HG03439 (cell line): ENCODE results near the gene ABHD4.
"Not testable (repeated sequence)": the region's sequence is repeated elsewhere in the genome, so short reads cannot be mapped to it uniquely, and the experiment has no call there.

ENCODE experiments used
- ATAC-seq: cut with Tn5 transposase; IDR thresholded peaks from one replicate; pipeline ENCODE4 v1.9.1; 2021; ENCODE audit warnings: mild to moderate bottlenecking, moderate library complexity; ENCODE audit not compliant: unreplicated experiment

ABHD4 gene

DNA sequence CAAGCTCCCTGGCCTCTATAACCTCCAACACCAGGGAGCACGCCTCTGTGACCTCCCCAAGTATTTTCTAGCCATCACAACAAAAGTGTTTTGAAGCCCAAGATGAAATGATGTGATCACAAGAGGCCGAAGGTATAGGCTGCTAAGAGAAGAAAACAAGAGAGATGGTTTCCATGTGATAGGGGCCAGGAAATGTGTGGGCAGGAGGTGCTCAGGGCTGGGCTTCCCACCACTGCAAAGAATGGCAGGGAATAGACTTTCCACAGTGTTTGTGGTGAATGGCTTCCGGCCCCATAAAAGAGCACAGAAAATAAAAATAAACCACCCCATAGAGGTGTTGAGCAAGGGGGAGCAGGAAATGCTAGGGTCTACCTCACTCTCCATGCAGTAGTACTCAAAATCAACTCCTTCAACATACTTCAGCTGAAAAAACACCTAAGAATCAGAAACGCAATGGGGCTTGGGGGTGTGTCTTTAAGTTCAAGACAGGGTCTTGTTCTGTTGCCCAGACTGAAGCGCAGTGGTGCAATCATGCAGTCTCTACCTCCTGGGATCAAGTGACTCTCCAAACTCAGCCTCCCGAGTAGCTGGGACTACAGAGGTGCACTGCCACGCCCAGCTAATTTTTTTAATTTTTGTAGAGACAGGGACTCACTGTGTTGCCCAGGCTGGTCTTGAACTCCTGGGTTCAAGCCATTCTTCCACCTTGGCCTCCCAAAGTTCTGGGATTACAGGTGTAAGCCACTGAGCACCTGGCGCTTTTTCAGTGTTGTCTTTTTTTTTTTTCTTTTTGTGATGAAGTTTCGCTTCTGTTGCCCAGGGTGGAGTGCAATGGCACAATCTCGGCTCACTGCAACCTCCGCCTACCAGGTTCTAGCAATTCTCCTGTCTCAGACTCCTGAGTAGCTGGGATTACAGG, 36.2 kb upstream of the ABHD4 start:
- no peak for ATAC-seq

DNA sequence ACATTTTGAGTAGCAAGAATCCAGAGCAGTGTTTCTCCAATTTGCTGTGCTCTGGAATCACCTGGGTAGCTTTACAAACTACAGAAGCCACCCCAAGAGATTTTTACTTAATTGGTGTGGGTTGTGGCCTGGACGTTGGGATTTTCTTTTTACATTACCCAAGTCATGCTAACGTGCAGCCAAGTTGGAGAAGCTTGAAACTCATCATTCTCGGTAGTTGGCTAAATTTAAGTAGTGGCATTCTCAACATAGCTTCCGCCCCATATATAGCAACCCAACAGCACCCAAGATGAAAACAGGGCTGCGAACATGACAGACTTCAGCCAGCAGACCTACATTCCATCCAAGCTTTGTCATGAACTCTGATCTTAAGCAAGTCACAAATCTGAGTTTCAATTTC, 34.1 kb upstream of the ABHD4 start:
- no peak for ATAC-seq

DNA sequence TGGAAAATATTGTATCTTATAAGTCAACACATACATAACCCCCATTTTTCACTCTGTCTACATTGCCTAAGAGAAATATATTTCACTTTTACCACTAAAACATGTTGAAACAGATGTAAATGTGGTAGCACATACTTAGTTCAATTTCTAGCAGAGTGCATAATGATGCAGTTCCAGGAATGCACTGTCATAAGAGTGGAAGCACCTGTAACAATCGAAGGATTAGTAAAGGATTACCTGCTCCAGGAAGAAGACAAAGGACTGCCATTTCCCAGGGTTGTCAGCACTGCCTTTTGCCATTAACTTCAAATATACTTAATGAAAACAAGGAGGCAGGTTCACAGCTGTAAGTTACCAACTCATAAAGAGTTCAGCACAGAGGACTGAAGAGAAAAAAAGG, 33.6 kb upstream of the ABHD4 start:
- ATAC-seq, result no peak

DNA sequence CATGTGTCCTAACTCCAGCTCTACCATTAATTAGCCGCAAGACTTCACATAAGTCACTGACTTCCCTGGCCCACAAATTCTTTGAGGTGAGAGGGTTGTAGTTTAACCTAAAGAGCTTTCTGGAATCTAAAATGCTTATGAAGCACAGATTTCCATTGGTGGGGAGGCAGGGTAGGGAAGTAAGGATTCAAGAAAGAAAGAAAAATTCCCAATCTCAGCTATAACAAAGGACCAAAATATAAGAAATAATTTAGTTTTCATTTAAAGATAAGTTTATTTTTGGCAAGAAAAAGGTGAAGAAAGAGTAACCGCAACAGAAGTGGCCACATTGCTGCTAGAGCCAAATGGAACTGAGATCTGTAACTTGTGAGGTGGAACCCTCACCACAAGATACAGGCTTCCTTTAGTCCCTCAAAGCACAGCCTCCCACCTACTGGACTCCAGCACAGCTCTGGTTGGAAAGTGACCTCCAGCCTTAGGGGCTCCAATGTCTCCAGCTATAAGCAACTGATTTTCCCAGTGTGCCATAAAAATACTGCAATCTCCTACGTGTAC, 32.6 kb upstream of the ABHD4 start:
- peak; percentile 24 for ATAC-seq

- not testable (repeated sequence) for ATAC-seq
These were observed 31.8 kb upstream of the ABHD4 start for GRCh38 chr14:22566266-22566665.

DNA sequence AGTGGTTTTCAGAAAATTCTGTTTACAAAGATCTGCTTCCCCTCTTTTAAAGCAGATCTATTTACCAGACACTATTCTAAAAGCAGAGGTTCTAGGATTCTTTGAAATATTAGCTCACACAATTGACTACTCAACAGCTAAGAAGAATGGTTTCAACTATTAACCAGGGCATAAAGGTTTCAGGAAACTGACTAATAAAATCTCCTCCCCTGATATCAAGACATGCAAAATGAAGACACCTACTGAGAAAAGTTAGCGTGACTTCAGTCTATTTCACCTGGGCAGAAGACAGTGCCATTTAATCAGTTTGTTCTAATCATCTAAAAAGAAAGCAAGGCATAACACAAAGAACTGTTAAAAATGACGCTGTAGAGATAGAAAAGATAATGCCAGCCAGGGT, 31.3 kb upstream of the ABHD4 start:
- ATAC-seq, result no peak

GRCh38 chr14:22567437-22567836, 30.7 kb upstream of the ABHD4 start:
- ATAC-seq, result no peak

- ATAC-seq, result no peak
These were observed 28.9 kb upstream of the ABHD4 start for GRCh38 chr14:22569106-22569736.

DNA sequence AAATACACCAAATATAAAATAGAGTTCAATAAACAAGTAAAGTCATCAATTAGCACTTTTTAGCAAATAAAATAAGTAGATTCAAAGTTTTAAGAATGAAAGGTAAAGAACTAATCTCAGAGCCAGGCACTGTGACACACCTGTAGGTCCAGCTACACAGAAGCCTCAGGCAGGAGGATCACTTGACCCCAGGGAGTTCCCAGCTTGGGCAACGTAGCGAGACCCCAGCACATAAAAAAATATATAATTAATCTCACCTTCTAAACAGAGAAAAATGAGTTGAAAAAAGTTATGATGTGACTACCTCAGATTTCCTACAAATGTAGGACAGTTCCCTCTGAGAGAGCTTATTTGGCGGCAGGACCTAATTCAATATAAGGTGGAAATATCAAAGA, 28.4 kb upstream of the ABHD4 start:
- ATAC-seq, result no peak

GRCh38 chr14:22570132-22570949, 27.8 kb upstream of the ABHD4 start:
- ATAC-seq, result peak; percentile 72

DNA sequence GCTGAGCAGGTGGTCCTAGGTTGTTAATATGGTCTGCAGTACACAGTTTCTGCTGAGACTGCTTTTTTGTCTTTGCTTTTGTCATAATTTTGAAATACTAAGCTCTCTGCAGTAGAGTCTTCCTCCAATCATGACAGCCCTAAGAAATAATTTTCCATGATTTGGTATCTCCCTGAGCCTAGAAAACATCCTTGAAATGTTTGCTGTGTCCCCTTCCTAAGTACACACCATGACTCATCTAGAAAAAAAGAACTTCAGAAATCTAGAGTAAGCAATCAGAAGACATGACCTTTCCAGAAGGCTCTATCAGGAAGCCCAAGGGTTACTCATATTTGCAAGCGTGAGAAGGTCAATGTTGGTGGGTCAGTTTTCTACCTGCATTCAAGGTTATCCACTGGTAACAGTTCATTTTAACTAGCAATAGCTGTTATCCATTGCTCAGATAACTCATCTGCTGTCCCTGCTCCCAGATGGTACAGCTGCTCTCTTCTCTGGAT, 25.5 kb upstream of the ABHD4 start:
- ATAC-seq, result no peak

DNA sequence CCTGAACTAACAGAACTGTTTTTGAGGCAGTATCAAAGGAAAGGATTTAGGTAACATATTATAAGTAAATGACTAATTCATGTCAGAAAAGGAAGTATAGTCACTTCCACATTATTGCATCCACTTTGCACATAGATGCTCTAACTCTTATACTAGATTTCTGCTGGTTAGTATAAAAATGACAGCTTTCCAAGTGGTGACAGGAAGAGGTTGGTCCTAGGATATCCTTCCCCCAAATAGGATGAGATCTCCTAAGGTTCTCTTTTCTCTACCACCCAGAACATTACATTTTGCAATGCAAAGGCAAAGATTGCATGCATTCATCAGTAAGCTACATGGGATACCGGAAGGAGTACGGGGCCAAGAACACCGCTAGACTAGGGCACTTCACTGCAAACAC, 24.3 kb upstream of the ABHD4 start:
- no peak for ATAC-seq

DNA sequence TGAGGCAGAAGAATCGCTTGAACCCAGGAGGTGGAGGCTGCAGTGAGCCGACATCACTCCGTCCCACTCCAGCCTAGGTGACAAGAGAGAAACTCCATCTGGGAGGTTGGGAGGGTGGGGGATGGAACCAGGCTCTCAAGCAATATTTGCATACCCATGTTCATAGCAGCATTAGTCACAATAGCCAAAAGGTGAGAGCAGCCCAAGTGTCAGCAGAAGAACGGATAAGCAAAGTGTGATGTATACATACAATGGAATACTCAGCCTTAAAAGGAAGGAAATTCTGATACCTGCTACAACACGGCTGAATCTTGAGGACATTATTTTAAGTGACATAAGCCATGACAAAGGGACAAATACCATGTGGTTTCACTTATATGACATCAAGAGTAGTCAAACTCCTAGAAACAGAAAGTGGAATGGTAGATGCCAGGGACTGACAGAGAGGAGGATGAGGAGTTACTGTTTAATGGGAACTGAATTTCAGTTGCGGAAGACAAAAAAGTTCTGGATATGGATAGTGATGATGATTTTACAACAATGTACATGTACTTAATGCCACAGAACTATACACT, 20.7 kb upstream of the ABHD4 start:
- no peak for ATAC-seq

- no peak for ATAC-seq
These were observed 18.9 kb upstream of the ABHD4 start for GRCh38 chr14:22579236-22579635.

GRCh38 chr14:22579881-22580280, 18.2 kb upstream of the ABHD4 start:
- no peak for ATAC-seq

DNA sequence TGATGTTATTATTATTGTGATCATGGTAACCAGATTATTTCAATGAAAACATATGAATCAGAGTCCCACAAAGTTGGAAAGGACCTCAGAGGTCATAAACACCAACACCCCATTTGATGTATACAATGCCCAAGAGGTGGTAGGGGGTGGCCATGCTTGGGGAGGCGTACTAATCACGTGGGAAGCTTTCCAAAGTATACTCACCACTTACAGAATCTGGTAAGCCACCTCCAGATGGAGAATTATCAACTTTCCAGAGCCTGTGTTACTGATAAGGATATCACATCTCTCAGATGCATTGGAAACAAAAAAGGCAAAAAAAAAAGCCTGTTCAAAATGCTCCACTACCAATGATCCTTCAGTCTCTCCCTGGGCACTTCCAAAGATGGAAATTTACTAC, 17.5 kb upstream of the ABHD4 start:
- ATAC-seq, result no peak

DNA sequence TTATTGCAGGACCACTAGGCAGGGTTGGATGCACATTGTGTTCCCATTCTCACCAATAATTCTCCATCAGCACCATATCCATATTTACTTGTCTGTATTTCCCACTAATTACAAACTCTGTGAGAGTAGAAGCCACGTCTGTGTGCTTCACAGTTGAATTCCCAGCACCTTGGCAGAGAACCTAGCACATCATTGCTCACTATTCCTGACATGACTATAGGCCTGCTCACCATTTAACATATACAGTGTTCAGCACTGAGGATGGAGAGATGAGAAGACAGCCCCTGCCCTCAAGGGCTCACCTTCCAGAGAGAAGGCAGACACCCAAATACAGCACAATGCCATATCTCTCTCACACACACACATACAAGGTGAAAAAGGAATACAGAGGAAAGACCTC, 14.1 kb upstream of the ABHD4 start:
- ATAC-seq, result no peak

GRCh38 chr14:22587247-22587646, 10.9 kb upstream of the ABHD4 start:
- no peak for ATAC-seq

- ATAC-seq, result not testable (repeated sequence)
These were observed 10.2 kb upstream of the ABHD4 start for GRCh38 chr14:22587677-22588422.

GRCh38 chr14:22588526-22589095, 9.5 kb upstream of the ABHD4 start:
- ATAC-seq, result no peak
